GM18868 (cell line): Measurements from ENCODE around the gene NUP107.

Experiments used
- ATAC-seq: cut with Tn5 transposase; IDR thresholded peaks from one replicate; pipeline ENCODE4 v1.9.1; 2021; ENCODE audit warnings: mild to moderate bottlenecking, moderate library complexity; ENCODE audit not compliant: unreplicated experiment

The NUP107 gene

DNA sequence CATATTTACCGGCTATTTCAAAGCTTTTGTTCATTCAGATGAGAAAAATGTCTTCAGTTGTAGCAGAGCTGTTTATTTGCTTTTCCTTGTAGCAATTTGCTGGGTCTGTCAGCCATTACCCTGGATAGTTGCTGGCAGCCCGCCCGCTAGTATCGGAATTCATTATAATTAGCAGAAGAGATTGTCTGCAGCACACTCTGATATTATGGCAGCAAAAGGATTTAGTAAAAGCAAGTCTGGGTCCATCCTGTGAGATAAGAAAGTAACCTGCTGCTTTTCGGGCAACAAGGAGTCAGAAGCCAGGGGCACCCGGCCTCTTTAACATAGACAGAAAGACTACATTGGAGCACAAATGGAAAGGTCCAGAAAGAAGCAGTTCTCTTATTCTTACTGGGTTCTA, 53.1 kb downstream of the NUP107 start:
- no peak for ATAC-seq

DNA sequence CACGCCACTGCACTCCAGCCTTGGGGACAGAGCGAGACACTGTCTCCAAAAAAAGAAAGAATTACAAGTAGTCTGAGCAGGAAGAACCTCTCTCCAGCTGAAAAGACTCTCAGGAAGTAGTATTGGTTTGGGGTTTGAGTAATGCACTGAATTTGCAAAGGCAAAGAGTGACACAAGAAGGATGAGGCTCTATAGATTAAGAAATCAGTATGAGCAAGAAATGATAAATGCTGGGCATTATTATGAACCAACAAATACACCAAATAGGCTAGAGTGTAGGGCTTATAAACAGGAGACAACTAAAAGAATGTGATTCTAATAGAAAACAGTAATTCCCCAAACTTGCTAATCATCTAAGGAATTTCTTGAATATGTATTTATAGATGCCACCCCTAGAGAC, 56.6 kb downstream of the NUP107 start:
- ATAC-seq = no peak

DNA sequence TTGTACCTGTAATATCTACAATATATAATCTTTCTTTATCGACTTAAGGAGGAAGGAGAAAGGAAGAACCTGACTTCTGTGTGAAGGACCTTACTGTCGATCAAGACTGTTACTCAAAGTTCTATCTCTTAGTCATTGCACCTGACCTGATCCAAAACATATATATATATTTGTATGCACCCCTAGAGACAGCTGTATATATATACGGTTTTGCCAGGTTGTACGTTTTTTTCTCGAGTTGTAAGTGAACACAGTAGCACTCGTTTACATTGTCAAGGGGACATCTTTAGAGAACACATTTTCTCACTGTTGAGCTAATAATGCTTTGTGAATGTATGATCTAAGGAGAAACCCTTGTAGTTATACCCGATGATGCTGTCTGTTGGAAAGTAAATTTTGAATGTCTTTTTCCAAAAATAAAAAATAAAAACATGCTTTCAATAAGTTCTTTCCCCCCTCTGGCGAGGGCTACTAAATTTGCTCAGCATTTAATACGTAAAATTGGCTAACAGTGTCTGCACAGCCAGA, 58.7 kb downstream of the NUP107 start:
- no peak for ATAC-seq

DNA sequence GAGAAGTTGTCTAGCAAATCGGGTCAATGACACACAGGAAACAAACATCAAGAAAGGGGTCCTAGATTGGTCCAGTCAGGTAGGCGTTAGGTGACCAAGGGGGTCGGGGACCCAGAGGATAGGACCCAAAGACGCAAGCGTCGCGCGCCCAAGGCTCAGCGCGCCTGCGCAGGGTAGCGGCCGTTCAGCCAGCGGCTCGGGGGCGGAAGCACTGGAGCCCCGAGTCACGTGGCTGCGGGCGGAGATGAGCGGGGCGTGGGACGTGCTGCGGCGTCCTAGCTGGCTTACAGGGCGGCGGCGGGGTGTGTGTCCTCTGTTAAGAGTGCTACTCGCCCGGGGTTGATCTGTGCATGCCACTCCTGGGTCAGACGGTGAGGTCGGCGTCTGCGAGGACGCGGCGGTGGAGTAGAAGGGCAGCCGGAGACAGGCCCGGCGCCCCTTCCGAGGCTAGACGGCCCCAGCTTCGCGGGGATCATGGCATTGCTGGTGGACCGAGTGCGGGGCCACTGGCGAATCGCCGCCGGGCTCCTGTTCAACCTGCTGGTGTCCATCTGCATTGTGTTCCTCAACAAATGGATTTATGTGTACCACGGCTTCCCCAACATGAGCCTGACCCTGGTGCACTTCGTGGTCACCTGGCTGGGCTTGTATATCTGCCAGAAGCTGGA, 59.3 kb downstream of the NUP107 start, which contains the start of gene SLC35E3:
Gene SLC35E3, plus strand, starts transcription at position 273 of the 668 bp plus-strand sequence. Its CDS starts 202 bp downstream, at position 475.
- peak; percentile 98 for ATAC-seq

DNA sequence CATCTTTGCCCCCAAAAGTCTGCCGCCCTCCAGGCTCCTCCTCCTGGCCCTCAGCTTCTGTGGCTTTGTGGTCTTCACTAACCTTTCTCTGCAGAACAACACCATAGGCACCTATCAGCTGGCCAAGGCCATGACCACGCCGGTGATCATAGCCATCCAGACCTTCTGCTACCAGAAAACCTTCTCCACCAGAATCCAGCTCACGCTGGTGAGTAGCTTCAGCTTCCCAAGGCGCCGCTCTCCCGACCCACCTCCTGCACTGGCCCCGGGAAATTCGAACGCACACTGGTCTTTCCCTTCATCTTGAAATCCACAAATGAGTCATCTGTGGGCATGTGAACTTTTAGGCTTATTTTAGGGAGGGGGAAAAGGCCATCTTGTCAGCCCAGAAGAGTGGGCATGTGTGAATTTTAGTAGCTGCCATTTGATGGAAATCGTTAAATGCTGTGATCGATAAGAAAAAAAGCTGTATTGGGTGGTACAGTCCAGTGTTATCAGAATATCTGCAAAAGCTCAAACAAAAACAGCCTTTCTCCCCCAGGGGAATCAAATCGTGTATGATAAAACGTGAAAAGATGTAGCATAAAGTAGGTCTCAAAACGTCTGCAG, 59.9 kb downstream of the NUP107 start:
- peak; percentile 34 for ATAC-seq

DNA sequence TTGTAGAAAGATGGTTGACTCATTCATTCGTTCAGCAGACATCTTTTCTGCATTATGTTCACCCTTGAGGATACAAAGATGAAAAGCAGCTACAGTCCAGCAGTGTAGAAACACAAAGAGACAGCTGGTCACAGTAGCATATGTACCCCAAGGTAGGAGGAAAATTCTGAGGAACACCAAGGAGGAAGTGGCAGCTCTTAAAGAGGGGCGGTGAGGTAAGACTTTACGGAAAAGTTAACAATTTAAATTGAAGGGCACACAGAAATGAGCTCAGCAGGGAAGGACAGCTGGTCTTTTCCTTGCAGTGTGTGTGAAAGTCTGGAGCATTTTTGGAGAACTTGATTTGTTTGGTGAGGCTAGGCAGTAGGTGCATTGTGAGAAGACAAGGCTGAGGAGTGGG, 62.7 kb downstream of the NUP107 start:
- ATAC-seq = no peak

DNA sequence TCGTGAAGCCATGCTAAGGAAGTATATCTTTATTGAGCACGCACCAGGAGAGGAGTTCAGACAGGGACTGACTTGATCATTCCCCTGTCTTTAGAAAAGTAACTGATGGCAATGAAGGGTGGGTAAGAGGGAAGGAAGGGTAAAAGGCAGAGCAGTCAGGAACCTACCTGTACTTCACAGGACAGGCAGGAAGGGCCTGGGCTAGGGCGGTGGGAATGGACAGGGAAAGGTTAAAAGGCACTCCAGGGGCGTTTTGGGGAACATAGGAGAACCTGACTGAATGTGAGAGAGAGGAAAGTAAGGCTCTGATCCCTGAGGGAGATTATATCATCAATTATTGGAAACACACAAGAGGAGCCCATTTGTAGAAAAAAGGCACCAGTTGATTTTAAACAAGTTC, 63.1 kb downstream of the NUP107 start:
- no peak for ATAC-seq

DNA sequence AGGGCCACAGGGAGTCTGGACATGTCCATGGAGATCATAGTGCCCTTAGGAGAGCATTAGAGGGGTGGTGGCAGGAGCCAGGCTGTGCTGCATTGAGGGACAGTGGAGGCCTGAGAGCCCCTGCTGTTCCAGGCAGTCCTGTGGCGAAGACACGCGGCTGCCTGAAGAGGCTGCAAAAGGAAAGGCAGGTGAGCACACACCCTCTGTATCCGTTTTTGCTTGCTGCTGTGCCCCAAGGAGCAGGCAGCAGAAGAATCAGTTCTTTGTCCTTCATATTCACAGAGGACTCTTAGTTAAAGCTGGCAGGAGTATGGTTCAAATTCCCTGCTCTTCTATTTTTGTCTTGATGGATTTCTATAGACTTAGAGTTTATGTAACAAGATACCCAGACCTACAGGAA, 63.7 kb downstream of the NUP107 start:
- no peak for ATAC-seq

DNA sequence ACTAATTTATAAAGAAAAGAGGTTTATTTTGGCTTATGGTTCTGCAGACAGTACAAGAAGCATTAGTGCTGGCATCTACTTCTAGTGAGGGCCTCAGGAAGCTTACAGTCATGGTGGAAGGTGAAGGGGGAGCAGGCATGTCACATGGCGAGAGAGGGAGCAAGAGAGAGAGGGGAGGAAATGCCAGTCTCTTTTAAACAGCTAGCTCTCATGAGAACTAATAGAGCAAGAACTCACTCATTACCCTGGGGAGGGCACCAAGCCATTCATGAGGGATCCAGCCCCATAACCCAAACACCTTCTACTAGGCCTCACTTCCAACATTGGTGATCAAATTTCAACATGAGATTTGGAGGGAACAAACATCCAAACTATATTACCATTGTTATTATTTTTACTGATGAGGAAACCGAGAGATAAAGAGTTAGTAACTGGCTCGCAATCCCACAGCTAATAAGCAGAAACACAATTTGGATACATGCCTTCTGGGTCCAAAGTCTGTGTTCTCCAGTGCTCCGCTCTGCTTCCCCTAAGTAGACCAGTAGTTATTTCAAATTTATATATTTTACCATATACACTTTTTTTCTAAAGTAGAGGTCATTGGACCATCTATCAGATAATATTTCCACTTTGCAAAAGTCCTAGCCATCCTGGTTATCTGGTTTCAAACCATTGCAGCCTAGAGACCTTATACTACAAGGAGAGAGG, 68.9 kb downstream of the NUP107 start:
- ATAC-seq = no peak

DNA sequence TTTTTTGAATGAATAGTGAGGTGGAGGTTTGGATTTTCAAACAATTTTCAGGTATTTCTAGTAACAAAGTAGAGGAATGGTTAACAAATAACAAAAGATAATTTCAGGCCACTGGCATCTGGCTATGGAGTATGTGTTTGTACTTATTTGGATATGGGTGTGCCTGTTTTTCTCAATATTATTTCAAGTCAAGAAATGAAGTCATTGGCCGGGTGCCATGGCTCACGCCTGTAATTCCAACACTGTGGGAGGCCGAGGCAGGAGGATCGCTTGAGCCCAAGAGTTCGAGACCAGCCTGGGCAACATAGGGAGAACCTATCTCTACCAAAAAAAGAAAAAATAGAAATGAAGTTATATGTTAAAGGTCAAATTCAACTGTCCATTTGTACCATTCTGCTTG, 73.1 kb downstream of the NUP107 start:
- ATAC-seq = no peak

DNA sequence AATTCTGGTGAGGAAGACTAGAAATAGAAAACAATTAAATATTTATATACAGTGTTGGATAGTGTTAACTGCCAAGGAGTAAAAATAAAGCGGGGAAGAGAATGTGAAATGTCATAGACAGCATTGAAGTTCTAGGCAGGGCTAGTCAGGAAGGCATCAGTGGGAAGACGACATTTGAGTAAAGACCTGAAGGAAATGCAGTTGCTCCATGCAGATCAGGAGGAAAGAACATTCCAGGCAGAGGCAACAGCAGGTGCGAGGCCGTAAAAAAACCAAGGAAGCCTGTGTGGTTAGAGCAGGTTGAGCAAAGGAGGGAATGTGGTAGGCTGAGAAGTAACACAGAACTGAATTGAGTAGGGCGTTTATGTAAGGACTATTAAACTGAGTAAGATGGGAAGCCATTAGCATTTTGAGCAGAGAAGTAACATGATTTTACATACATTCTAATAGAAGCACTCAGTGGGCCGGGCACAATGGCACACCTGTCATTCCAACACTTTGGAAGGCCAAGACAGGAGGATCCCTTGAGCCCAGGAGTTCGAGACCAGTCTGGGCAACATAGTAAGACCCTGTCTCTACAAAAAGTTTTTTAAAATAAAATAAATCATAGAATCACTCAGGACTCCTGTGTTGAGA, 74.1 kb downstream of the NUP107 start:
- ATAC-seq = no peak

DNA sequence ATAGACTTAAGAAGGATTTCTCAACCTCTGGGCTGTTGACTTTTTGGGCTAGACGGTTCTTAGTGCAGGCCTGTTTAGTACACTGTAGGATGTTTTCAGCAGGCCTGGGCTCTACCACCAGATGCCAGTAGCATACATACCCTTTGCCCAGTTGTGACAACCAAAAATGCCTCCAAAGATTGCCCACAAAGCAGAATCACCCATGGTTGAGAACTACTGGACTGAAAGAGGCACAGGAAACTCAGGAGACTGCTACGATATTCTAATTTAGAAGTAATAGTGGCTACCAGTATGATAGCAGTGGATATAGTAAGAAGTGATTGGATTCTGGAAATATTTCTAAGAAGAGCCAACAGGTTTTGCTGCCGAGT, 74.6 kb downstream of the NUP107 start:
- ATAC-seq = no peak

DNA sequence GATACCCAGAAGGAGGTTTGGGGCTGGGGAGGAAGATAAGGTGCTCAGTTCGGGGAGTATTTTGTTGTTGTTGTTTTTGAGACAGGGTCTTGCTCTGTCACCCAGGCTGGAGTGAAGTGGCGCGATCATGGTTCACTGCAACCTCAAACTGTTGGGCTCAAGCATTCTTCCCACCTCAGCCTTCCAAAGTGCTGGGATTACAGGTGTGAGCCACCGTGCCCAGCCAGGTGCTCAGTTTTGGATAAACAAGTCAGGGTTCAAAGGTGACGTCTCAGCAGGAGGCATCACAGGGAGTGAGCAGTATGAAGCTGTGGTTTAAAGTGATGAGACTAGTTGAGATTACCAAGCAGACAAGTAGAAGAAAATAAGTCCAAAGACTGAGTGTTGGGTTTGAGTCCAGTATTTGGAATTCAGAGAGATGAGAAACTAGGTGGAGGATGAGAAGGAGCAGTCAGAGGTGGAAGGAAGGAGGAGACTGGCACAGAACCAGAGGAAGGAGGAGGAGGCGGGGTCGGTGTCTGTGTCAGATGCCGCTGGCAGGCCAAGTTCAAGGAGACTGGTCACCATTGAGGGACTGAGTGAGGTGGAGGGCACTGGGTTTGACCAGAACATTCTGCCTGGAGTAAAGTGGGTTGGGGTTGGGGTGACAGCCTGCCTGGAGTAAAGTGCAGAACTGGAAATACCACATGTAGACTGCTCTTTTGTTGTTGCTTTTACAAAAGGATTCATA, 75.3 kb downstream of the NUP107 start:
- no peak for ATAC-seq

DNA sequence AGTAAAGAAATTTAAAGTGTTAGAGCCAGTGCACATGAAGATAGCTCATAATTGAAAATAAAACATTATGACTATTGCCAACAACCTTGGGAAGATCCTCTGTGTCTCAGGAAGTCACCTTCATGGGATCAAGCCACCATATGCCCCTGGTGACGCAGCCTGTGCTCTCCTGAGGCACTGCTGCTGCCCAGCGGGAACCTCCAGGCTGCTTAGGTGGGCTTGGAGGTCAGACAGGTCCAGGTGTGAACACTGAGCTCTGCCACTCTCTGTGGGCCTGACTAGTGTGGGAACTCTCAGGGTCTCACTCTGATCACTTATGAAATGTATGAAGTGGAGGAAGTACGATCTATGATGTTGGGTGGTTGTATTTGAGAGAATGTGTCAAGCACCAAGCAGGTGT, 75.9 kb downstream of the NUP107 start:
- ATAC-seq = no peak

DNA sequence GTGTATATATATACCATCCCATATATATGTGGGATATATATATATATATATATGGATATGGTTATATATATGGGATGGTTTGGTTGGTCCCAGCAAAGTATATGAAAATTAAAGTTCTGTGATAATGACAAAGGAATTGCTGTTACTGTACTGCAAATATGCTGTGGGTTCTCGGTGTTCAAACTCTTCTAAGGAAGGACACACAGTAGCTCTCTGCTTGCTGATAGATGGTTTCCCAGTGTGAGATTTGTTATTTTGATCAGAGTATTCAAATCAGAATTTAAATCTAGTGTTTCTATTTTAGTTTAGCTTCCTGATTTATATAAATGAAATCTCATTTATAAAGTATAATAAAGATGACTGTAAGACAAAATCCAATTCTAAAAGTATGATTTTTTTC, 78.9 kb downstream of the NUP107 start:
- ATAC-seq = no peak

DNA sequence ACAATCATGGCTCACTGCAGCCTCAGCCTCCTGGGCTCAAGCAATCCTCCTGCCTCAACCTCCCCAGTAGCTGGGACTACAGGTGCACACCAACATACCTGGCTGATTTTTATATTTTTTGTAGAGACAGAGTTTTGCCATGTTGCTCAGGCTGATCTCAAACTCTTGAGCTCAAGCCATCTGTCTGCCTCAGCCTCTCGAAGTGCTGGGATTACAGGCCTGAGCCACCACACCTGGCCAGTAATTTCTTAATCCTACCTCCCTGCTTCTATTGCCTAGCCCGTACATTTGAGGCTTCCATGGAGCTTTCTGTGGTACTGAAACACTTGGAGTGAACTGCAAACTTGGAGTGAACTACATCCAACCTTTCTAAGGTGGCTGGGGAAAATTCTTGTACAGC, 79.9 kb downstream of the NUP107 start:
- ATAC-seq = no peak

DNA sequence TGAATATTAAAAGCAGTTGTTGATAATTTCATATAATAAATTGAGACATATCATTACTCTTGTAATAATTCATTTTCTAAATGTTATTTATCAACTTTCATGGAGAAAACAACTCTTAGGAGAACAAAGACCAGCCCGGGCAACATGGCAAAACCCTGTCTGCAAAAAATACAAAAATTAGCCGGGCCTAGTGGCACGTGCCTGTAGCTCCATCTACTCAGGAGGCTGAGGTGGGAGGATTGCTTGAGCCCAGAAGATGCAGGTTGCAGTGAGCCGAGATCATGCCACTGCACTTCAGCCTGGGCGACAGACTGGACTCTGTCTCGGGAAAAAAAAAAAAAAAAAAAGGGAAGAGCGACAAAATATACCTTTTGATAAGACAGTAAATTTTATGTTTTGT, 80.4 kb downstream of the NUP107 start:
- ATAC-seq = no peak

DNA sequence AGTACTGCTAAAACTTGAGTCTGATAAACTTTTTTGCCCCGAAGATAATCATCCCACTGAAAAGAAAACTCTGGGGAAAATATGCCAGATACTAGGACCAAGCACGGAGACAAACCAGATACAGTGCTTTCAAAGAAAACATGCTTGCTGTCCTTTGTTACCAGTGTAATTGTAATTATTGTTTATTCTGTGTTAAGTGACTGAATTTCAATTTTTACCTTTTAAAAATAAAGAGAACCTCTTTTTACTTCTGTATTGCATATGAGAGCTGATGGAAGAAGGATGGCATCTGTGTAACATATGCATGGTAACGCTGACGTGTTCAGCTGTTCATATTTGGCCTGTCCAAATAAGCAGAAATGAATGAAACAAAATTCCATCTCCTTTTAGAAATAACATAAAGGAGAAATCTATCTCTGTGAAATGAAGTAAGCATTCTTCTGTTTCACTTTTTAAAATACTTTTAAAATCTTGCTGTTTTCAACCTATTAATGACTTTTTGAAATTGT, 81.7 kb downstream of the NUP107 start:
- ATAC-seq = no peak

DNA sequence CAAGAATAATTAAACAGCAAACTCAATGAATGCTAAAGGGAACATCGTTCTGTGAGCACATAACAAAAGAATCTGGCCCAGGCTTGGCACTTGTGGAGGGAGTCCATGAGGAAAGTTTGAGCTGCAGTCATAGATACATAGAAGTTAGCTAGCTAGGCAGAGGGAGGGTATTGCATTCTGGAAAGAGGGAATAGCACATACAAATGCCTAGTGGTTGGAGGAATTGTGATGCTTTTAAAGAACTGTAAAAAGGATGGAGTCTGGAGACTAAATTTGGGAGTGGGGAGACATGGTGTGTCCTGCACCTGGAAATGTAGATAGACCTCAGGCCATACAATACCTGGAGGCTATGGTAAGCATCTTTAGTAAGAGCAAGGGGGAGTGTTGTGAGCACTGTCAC, 83.2 kb downstream of the NUP107 start:
- ATAC-seq = no peak

DNA sequence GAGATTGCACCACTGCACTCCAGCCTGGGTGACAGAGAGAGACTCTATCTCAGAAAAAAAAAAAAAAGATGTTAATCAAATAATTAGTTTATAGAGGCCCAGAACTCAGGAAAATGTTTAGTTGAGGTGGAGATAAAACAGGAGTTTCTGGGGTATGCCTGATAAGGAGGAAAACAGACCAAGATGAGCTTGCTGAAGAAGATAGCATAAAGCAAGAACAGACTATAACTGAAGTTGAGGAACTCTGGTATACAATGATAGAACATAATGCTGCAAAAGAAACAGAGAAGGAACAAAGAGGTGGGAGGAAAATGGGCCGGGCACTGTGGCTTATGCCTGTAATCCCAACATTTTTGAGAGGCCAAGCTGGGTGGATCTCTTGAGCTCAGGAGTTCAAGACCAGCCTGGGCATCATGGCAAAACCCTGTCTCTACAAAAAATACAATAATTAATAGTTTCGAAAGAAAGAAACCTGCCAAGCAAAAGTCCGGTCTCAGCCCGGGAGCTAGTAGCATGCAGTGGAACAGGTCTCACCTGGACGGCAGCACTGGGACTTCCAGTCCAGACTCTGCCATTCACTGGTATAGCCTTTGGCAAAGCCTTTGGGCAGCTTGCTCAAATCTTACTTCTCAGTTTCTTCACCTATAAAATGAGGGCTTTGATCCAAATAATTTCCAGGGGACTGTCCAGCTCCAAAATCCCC, 84.6 kb downstream of the NUP107 start:
- no peak for ATAC-seq
